K562 (cell line): Measurements from ENCODE around the gene NT5DC2. TPM values are rescaled to one million over a fixed set of nuclear protein-coding genes. Genes with fewer than 3 reads are reported as not detected.

Experiments used
- CBX8 ChIP-seq: fragments of 200-600 bp; sonication (generic); IDR thresholded peaks from 2 replicates; pipeline ENCODE4 v1.6.1; 2012; ENCODE audit warnings: borderline replicate concordance, mixed run types, low read depth, mild to moderate bottlenecking, moderate library complexity, mixed read lengths, low read length, control low read depth, inconsistent platforms; ENCODE audit not compliant: poor library complexity, severe bottlenecking; ENCODE audit errors: extremely low read depth
- HNRNPL ChIP-seq: fragments of 200-400 bp; formaldehyde crosslinking; IDR thresholded peaks from 2 replicates; pipeline ENCODE4 v1.6.1; 2017; ENCODE audit warnings: low read depth, mild to moderate bottlenecking, low read length
- TEAD4 ChIP-seq, 2 experiments: sonication (generic) in 1 of 2; formaldehyde crosslinking in 1 of 2; IDR thresholded peaks; 2 replicates each; pipeline versions ENCODE4 v1.6.1 to v1.8.0; 2012 to 2022; ENCODE audit warnings: borderline replicate concordance in 1 of 2, inconsistent platforms in 1 of 2, low read length in 1 of 2, mild to moderate bottlenecking in 1 of 2, missing genetic modification reagents in 1 of 2
- ZNF24 ChIP-seq: fragments of 450-650 bp; IDR thresholded peaks from 2 replicates; pipeline ENCODE4 v1.6.1; 2016
- ZNF717 ChIP-seq: fragments of 250-450 bp; sonication (Bioruptor Pico); IDR thresholded peaks from 2 replicates; pipeline ENCODE4 v1.5.0; 2021
- polyA plus RNA-seq, 8 experiments: library from polyadenylated mRNA; depleted of rRNA in 4 of 8; stranded (reverse) in 5 of 8; unstranded in 3 of 8; fragments of >200 nt; fragmentation: Nextera tagmentation in 2 of 8; fragmentation: Illumina TruSeq in 1 of 8; extraction: Ambion mirVana in 2 of 8; extraction: Trizol in 1 of 8; gene quantifications; 2 replicates each; pipeline versions ENCODE4 v1.2.1 to v1.2.3, GENCODE V29; 2011 to 2014; ENCODE audit warnings: inconsistent platforms in 1 of 8, missing spikeins in 1 of 8
- total RNA-seq, 7 experiments: library from RNA; depleted of rRNA in 6 of 7; stranded (reverse); fragments of >200 nt in 6 of 7; fragmentation: Illumina TruSeq in 2 of 7; extraction: Trizol in 2 of 7; gene quantifications; 2 replicates each; pipeline versions ENCODE4 v1.2.1 to v1.2.3, GENCODE V29; 2011 to 2021; ENCODE audit warnings: low replicate concordance in 1 of 7
- TF ChIP-seq, protein P1 (sequence below): fragments of 450-650 bp; IDR thresholded peaks from 2 replicates; pipeline ENCODE4 v1.6.1; 2017; ENCODE audit warnings: antibody characterized with exemption
- TF ChIP-seq, protein P2 (sequence below): sonication (generic); formaldehyde crosslinking; IDR thresholded peaks from 2 replicates; pipeline ENCODE4 v1.8.0; 2023; ENCODE audit warnings: missing genetic modification reagents, mild to moderate bottlenecking, borderline replicate concordance

Gene NT5DC2
- total and polyA plus RNA-seq, 9 of the 15 experiments (the other 6 are each of a cell fraction or from before 2014, with no cell fraction given) = 25.6 to 168 (median 122) TPM

DNA sequence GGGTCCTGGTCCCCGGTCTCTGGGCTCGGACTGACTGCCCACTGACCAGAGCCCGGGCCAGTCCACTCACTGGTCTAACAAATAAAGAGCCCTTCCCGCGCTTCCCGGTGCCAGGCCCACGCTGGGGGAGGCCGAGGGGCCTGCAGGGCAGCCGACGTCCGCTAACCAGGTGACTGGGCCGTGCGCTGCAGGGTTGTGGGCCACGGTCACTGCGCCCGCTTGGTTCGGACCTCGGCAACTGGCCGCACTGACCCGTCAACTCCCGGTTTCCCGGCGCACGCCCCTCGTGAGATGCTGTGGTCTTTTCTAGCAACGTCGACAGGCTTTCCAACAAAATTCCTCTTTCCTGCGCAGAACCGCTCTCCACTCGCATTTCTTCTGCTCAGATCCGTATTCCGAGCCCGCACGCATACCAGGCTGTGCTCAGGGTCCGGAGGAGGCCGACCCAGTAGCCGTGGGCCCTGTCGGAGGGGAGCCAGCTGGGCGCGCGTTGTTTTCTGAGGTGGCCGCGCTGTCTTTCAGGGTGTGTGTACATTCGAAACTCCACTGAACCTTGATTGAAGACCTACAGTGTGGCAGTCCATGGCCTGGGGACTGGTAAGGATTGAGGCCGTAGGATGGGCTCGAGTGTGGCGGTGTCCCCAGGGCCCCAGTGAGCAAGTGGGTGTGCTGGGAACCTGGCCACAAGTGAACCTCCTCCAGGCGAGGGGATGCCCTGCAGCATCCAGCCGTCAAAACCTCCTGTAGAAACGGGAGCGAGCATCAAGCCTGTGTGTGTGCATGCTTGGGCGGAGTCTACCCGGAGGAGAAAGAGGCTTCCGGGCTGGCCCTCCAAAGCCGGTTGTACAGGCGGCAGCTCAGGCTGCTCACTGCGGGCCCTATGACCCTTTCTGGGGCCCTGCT, 875 bp upstream of the NT5DC2 start (continued):
- TF ChIP-seq, protein P1, sequence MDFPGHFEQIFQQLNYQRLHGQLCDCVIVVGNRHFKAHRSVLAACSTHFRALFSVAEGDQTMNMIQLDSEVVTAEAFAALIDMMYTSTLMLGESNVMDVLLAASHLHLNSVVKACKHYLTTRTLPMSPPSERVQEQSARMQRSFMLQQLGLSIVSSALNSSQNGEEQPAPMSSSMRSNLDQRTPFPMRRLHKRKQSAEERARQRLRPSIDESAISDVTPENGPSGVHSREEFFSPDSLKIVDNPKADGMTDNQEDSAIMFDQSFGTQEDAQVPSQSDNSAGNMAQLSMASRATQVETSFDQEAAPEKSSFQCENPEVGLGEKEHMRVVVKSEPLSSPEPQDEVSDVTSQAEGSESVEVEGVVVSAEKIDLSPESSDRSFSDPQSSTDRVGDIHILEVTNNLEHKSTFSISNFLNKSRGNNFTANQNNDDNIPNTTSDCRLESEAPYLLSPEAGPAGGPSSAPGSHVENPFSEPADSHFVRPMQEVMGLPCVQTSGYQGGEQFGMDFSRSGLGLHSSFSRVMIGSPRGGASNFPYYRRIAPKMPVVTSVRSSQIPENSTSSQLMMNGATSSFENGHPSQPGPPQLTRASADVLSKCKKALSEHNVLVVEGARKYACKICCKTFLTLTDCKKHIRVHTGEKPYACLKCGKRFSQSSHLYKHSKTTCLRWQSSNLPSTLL = no peak; the same call in none of the 2 replicates
- TF ChIP-seq ZNF717 (CRISPR knock-in tag) = no peak
- TF ChIP-seq, protein P2, sequence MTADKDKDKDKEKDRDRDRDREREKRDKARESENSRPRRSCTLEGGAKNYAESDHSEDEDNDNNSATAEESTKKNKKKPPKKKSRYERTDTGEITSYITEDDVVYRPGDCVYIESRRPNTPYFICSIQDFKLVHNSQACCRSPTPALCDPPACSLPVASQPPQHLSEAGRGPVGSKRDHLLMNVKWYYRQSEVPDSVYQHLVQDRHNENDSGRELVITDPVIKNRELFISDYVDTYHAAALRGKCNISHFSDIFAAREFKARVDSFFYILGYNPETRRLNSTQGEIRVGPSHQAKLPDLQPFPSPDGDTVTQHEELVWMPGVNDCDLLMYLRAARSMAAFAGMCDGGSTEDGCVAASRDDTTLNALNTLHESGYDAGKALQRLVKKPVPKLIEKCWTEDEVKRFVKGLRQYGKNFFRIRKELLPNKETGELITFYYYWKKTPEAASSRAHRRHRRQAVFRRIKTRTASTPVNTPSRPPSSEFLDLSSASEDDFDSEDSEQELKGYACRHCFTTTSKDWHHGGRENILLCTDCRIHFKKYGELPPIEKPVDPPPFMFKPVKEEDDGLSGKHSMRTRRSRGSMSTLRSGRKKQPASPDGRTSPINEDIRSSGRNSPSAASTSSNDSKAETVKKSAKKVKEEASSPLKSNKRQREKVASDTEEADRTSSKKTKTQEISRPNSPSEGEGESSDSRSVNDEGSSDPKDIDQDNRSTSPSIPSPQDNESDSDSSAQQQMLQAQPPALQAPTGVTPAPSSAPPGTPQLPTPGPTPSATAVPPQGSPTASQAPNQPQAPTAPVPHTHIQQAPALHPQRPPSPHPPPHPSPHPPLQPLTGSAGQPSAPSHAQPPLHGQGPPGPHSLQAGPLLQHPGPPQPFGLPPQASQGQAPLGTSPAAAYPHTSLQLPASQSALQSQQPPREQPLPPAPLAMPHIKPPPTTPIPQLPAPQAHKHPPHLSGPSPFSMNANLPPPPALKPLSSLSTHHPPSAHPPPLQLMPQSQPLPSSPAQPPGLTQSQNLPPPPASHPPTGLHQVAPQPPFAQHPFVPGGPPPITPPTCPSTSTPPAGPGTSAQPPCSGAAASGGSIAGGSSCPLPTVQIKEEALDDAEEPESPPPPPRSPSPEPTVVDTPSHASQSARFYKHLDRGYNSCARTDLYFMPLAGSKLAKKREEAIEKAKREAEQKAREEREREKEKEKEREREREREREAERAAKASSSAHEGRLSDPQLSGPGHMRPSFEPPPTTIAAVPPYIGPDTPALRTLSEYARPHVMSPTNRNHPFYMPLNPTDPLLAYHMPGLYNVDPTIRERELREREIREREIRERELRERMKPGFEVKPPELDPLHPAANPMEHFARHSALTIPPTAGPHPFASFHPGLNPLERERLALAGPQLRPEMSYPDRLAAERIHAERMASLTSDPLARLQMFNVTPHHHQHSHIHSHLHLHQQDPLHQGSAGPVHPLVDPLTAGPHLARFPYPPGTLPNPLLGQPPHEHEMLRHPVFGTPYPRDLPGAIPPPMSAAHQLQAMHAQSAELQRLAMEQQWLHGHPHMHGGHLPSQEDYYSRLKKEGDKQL (CRISPR knock-in tag) = no peak
- no peak for TF ChIP-seq CBX8
- no peak for TF ChIP-seq HNRNPL
- TF ChIP-seq ZNF24 = no peak
- no peak for TF ChIP-seq TEAD4 (IDR thresholded peaks at IDR 0.05; ENCODE audit: low read length)
- TF ChIP-seq TEAD4 (CRISPR knock-in tag; IDR thresholded peaks at IDR 0.05; ENCODE audit: borderline replicate concordance) = no peak
